Occipital lobe (tissue), 2 donors: ENCODE data around the gene CACNA2D3. TPM values are rescaled to one million over a fixed set of nuclear protein-coding genes. Genes with fewer than 3 reads are reported as not detected.
"Not testable (repeated sequence)": the region's sequence is repeated elsewhere in the genome, so short reads cannot be mapped to it uniquely, and the experiment has no call there.

ENCODE experiments used
- DNase-seq: peaks from one replicate; lab custom pipeline; 2025; lab: John Stamatoyannopoulos, UW
- total RNA-seq: library from RNA; depleted of rRNA; stranded (reverse); fragments of >200 nt; gene quantifications from one replicate; pipeline ENCODE4 v1.2.3, GENCODE V29; 2014

CACNA2D3 gene
- total RNA-seq, 1 donor from 2014 or later, result 11.2 TPM

- no peak for DNase-seq
Measured at GRCh38 chr3:54625805-54626787, 503.7 kb downstream of the CACNA2D3 start.

DNA sequence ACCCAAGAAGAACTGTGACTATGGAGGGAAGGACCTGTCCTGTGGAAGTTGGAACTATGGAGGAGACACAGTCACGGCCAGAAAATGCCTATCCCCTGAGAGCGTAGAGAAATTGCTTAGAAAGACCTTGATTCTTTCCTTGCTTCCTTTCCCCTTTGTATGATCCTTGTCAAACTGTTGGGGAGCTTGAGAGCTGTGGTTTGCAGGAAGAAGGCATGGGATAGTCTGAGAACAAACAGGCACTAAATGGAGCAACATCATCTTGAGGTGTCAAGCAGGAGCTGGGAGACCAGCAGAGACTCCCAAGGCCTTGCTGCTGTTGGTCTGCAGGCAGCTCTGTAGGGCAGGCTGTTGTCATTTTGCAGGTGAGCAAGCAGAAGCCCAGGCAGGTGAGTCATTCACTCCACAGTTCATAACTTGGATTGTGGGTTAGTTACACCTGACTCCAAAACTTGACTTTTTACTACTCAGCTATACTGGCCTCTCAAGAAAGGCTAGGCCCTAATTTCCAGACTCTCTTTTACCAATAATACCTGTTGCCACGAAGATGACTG is 506.6 kb downstream of the CACNA2D3 start:
- no peak for DNase-seq

DNA sequence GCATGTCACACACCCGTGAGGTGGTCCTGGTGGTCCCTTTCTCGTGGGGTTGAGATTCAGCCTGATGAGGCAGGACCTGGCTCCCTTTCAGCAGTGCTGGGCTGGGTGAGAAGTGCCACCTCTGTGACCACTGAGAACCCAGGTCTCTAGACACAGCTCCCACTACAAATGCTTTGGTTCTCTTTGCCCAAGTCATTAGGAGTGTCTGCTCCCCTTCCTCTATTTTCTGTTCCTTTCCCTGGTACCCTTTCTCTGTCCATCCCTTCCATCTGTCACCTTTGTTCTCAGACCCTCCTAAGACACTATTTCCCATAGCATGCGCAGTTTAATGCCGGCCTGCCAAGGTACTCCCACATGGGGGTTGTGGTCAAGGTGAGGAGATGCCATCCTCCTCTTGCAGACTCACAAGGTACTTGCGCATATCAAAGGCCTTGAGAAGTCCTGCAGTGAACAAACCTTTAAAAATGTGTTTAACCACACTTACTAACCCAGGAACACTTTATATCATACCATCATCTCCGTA is 507.8 kb downstream of the CACNA2D3 start:
- no peak for DNase-seq

DNA sequence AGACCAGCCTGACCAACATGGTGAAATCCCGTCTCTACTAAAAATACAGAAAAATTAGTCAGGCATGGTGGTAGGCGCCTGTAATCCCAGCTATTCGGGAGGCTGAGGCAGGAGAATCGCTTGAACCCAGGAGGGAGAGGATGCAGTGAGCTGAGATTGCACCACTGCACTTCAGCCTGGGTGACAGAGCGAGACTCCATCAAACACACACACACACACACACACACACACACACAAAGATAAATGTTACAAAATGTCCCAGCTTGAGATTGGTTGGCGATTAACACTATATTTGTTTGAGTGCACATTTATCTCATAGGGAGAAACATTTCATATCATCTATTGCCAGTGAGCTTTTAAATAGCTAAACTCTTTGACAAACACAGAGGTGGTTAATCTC is 508.6 kb downstream of the CACNA2D3 start:
- DNase-seq, result not testable (repeated sequence)

DNA sequence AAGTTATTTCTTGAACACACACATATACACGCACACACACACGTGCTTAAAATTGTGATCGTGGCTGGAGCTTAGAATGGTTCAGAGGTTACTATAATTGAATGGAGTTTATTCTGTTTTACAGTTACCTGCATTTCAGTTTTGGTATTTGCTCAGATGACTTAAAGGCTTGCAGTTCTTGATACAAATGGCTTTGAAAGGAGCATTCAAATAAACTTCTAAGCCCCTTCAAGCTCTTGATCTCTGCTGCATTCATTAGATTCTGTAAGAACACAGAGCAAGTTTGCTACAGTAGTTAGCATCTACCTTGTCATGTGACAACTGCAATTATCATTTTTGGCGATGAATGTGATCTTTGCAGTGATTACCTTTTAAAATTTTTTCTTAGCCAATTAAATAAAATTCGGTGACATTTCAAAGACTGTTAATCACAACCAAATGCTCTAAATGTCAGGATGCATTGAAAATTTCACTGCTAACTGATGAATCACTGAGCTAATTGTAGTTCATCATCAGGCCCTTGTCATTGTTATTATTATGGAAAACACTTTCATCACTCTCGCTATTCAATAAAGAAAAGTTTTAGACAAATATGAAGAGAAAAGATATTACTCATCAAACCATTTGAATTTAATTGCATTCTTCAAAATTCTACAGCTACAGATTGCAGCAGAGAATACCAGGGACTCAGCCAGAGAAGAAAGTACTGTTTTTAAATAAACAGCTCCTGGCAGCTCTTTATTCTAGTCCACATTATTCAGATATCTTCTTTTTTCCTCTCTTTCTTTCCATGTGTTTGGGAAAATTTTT is 509.4 kb downstream of the CACNA2D3 start:
- DNase-seq, result no peak

DNA sequence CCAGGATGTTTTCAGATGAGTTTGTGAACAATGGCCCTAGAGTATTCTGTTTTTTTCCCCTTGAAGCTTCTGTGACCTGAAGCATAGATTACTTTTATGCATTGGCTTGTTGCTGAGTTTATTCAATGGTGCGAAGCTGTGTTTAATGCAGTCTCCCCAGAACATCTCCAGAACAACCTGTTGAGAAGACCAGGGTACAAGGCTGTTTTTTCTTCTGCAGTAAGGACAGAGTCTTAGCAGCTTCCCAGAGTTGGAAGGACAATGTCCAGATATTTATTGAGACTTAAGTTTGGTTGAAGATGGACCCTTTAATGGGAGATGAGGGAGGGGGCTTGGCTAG is 509.9 kb downstream of the CACNA2D3 start:
- no peak for DNase-seq

- no peak for DNase-seq
Measured at GRCh38 chr3:54632834-54633233, 510.5 kb downstream of the CACNA2D3 start.

DNA sequence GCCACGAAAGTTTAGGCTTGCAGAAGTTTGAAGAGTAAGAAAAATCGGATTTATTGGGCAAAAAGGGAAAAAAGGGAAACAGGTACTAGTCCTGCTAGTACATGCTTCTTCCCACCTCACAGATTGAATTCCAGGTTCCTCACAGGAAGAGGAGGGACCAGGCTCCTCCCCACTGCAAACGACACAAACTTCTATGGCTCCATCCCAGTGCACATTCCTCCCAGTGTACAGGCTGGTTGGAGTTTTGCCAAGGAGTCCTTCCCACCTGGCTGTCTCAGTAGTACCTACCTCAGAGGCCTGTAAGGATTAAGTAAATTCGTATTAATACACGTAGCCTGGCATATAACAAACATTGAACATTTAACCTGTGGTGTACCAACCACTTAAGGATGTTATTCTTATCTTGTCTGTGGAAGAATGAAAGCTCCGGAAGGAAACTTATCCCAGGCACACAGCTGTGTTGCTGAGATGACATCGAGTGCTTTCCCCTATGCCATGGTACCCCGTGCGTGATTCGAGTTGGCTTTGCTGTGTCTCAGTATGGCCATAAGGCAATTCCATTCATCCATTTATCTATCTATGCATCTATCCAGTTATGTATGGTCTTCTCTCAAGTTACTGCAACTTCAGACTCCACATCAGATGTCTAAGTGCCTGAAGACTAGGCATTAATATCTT is 511.2 kb downstream of the CACNA2D3 start:
- DNase-seq, result no peak

GRCh38 chr3:54634122-54634469 is 511.7 kb downstream of the CACNA2D3 start:
- no peak for DNase-seq

DNA sequence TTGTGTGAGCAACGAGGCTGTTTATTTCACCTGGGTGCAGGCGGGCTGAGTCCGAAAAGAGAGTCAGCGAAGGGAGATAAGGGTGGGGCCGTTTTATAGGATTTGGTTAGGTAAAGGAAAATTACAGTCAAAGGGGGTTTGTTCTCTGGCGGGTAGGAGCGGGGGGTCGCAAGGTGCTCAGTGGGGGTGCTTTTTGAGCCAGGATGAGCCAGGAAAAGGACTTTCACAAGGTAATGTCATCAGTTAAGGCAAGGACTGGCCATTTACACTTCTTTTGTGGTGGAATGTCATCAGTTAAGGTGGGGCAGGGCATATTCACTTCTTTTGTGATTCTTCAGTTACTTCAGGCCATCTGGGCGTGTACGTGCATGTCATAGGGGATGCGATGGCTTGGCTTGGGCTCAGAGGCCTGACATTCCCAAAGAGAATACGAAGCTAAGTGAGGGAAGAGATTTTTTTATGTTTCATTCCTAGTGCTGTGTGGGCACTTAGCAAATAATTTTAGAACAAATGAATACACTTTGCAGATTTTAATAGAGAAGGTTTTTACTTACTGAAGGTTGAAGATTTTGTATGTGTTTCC is 517.5 kb downstream of the CACNA2D3 start:
- DNase-seq, result not testable (repeated sequence)

GRCh38 chr3:54641226-54642014 is 519.1 kb downstream of the CACNA2D3 start:
- no peak for DNase-seq

DNA sequence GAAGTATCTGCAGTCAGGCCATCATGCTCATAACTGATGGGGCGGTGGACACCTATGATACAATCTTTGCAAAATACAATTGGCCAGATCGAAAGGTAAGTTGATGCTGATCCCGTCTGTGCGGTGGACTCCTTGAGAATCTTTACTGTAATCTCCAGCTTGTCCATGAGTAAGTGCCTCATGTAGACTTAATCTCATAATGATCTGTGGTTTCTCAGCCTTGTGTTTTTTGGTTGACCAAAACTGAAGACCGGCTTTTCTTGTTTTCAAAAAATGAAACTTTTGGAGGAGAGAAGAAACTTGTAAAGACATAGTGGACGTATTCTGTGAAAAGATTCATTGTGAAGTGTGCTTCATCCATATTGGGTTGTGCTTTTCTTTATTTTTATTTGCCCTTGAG is 519.8 kb downstream of the CACNA2D3 start:
- no peak for DNase-seq

DNA sequence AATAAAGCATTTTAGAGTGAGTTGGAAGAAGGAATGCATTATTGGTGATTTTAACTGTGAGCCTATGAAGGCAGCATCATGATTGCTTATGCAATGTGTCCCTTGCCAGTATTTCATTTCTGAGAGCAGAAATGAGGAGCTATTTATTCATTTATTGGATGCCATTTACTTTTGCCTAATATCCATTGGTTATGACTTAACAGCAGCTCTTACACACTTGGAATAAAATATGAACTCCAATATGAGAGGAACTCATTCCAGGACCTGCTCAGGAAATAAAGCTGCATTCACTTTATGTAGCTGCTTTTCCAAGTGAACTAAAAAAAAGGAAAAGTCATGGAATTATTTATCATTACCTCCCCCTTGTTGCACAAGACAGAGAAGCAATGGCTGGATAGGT is 525.4 kb downstream of the CACNA2D3 start:
- no peak for DNase-seq

GRCh38 chr3:54649551-54649950 is 527.2 kb downstream of the CACNA2D3 start:
- DNase-seq, result no peak

DNA sequence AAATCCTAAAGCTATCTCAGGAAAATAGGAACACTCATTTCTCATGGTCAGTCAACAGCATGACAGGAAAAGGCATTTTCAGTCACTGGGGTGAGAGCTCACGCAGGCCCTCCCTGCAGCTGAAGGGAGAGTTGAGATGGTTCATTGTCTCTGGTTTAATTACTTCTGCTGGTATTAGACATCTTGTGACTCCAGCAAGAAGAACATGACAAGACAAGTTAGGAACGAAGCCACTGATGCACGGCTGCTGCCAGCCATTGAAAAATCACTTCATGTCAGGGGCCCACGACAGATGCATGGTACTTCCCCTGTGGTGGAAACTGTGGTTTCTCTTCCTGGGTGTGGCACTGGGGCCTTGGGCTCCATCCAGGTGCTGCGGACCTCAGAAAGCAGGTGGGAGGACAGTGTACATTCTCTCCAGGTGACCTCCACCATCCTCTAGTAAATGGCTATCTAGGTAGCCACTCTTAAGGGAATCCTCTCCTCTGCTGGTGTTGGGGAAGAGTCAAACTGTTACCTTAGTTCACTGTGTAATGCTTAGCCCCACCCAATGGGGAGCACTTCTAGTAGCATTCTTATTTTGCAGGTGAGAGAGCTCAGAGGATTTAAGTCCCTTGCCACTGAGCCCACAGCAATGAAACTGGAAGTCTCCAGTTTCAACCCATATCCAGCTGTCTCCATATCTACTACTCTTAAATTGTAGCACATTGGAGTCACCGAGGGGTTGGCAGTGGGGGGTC is 531.3 kb downstream of the CACNA2D3 start:
- no peak for DNase-seq

- DNase-seq, result no peak
Measured at GRCh38 chr3:54654776-54655175, 532.4 kb downstream of the CACNA2D3 start.

DNA sequence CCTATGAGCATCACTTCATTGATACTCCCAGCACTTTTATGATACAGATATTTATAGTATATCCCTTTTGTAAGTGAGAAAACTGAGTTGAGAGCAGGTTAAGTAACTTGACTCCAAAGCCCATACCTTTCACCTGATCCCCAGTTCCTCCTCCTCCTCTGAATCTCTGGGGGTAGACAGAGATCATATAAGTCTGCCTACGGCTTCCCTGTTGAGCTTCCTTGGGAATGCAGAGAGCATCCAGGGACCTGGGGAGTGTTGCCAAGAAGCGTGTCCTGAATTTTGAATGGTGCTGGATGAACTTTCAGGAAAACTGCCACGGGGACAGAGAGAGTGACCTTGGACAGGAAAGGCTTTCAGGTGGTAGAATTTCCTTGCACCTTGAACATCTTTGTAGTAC is 537.0 kb downstream of the CACNA2D3 start:
- no peak for DNase-seq

DNA sequence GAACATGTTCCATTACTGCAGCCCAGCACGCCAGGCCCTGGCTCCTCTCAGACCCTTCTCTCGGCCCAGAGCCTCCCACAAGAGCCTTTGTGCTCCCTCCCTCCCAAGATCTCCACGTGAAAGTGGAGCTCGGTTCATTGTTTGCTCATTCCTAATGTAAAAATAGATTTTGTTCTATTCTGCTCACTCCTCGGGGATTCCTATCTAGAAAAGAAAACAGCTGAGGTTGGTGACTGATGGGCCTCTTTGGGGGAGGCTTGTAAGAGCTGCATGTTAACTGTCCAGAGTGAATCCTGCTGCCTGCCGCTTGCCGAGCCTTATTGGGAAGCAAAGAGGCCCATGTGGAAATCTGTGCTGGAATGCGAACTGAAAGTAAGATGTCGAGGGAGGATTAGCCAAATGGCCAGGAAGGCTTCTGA is 538.4 kb downstream of the CACNA2D3 start:
- no peak for DNase-seq

DNA sequence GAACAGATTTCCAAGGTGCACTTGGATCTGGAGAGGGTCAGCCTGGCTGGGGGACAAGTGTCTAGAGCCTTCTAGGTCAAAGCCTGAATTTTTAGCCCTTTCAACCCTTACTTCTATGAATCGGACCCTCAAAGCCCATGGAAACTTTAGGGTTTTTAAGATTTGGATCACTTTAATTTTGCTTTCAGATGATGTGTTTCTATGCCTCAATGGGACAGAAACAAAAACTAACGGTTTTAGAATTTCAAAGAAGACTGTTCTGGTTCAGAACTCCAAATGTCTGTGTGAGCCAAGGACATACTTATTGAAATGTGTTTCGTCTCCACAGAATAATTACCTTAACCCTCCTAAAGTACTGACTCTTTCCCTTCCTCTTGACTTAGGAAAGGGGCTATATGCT is 538.8 kb downstream of the CACNA2D3 start:
- no peak for DNase-seq
